IPS-15b (cell line): ENCODE measurements around the gene NCR2.

Experiments
- H3K27me3 ChIP-seq: one replicate; pipeline ENCODE4 v1.6.1; 2013; ENCODE audit warnings: low read length; ENCODE audit not compliant: control insufficient read depth, insufficient read depth
- H3K36me3 ChIP-seq: one replicate; pipeline ENCODE4 v1.6.1; 2013; ENCODE audit warnings: low read length; ENCODE audit not compliant: control insufficient read depth, insufficient read depth
- H3K4me1 ChIP-seq: one replicate; pipeline ENCODE4 v1.6.1; 2013; ENCODE audit warnings: mild to moderate bottlenecking, low read length; ENCODE audit not compliant: control insufficient read depth, insufficient read depth
- H3K4me3 ChIP-seq: one replicate; pipeline ENCODE4 v1.5.1; 2013; ENCODE audit warnings: low read depth, low read length
- H3K9ac ChIP-seq: one replicate; pipeline ENCODE4 v1.6.1; 2013; ENCODE audit warnings: low read depth, mild to moderate bottlenecking, low read length
- H3K9me3 ChIP-seq: one replicate; pipeline ENCODE4 v1.6.1; 2013; ENCODE audit warnings: mild to moderate bottlenecking, low read length; ENCODE audit not compliant: control insufficient read depth, insufficient read depth

Gene NCR2

GRCh38 chr6:41367700-41368099 is 32.3 kb downstream of the NCR2 start:
- H3K4me3 ChIP-seq, result no peak overlapping the region
- peaks cover 64% of the 10 kb centered on the region for H3K27me3 ChIP-seq
- H3K4me1 ChIP-seq, result peaks cover 3% of the 10 kb centered on the region
- no peaks in the 10 kb centered on the region for H3K36me3 ChIP-seq
- H3K9me3 ChIP-seq, result no peaks in the 10 kb centered on the region
- H3K9ac ChIP-seq, result no peak overlapping the region

- H3K4me3 ChIP-seq, result peak overlapping the region; percentile 23
- peaks cover 86% of the 10 kb centered on the region for H3K27me3 ChIP-seq
- no peaks in the 10 kb centered on the region for H3K36me3 ChIP-seq
- no peak overlapping the region for H3K9ac ChIP-seq
- H3K4me1 ChIP-seq, result peaks cover 9% of the 10 kb centered on the region
- H3K9me3 ChIP-seq, result no peaks in the 10 kb centered on the region
Measured at GRCh38 chr6:41370488-41371111, 35.2 kb downstream of the NCR2 start.

- Histone ChIP-seq H3K9me3 (no peaks in the 10 kb centered on the region), H3K9ac (no peak overlapping the region), H3K4me3 (peak overlapping the region; percentile 50), H3K27me3 (peaks cover 92% of the 10 kb centered on the region), H3K36me3 (no peaks in the 10 kb centered on the region), H3K4me1 (peaks cover 18% of the 10 kb centered on the region)
Measured at GRCh38 chr6:41371461-41371991, 36.1 kb downstream of the NCR2 start.

- H3K9ac ChIP-seq, result no peak overlapping the region
- peaks cover 93% of the 10 kb centered on the region for H3K27me3 ChIP-seq
- no peaks in the 10 kb centered on the region for H3K36me3 ChIP-seq
- peak overlapping the region; percentile 50 for H3K4me3 ChIP-seq
- no peaks in the 10 kb centered on the region for H3K9me3 ChIP-seq
- H3K4me1 ChIP-seq, result peaks cover 18% of the 10 kb centered on the region
Measured at GRCh38 chr6:41371992-41372831, 36.8 kb downstream of the NCR2 start.

GRCh38 chr6:41372832-41373626 is 37.6 kb downstream of the NCR2 start:
- Histone ChIP-seq H3K4me1 (peaks cover 18% of the 10 kb centered on the region), H3K36me3 (no peaks in the 10 kb centered on the region), H3K4me3 (peak overlapping the region; percentile 50), H3K27me3 (peaks cover 95% of the 10 kb centered on the region), H3K9me3 (no peaks in the 10 kb centered on the region), H3K9ac (no peak overlapping the region)

GRCh38 chr6:41373627-41373918 is 38.2 kb downstream of the NCR2 start:
- Histone ChIP-seq H3K36me3 (no peaks in the 10 kb centered on the region), H3K27me3 (peaks cover 95% of the 10 kb centered on the region), H3K4me3 (peak overlapping the region; percentile 31), H3K4me1 (peaks cover 18% of the 10 kb centered on the region), H3K9me3 (no peaks in the 10 kb centered on the region), H3K9ac (no peak overlapping the region)

- H3K27me3 ChIP-seq, result peaks cover 96% of the 10 kb centered on the region
- peaks cover 18% of the 10 kb centered on the region for H3K4me1 ChIP-seq
- H3K9ac ChIP-seq, result no peak overlapping the region
- no peaks in the 10 kb centered on the region for H3K9me3 ChIP-seq
- H3K4me3 ChIP-seq, result peak overlapping the region; percentile 31
- no peaks in the 10 kb centered on the region for H3K36me3 ChIP-seq
Measured at GRCh38 chr6:41373919-41374617, 38.7 kb downstream of the NCR2 start.

GRCh38 chr6:41374618-41375590 is 39.5 kb downstream of the NCR2 start:
- H3K27me3 ChIP-seq, result peaks cover 96% of the 10 kb centered on the region
- no peaks in the 10 kb centered on the region for H3K36me3 ChIP-seq
- H3K9ac ChIP-seq, result no peak overlapping the region
- H3K4me1 ChIP-seq, result peaks cover 18% of the 10 kb centered on the region
- no peaks in the 10 kb centered on the region for H3K9me3 ChIP-seq
- peak overlapping the region; percentile 31 for H3K4me3 ChIP-seq

GRCh38 chr6:41375598-41376151 is 40.3 kb downstream of the NCR2 start:
- peaks cover 96% of the 10 kb centered on the region for H3K27me3 ChIP-seq
- H3K9me3 ChIP-seq, result no peaks in the 10 kb centered on the region
- no peak overlapping the region for H3K9ac ChIP-seq
- peaks cover 17% of the 10 kb centered on the region for H3K4me1 ChIP-seq
- no peaks in the 10 kb centered on the region for H3K36me3 ChIP-seq
- H3K4me3 ChIP-seq, result peak overlapping the region; percentile 31

- H3K9ac ChIP-seq, result no peak overlapping the region
- H3K4me3 ChIP-seq, result peak overlapping the region; percentile 31
- no peaks in the 10 kb centered on the region for H3K36me3 ChIP-seq
- peaks cover 15% of the 10 kb centered on the region for H3K4me1 ChIP-seq
- no peaks in the 10 kb centered on the region for H3K9me3 ChIP-seq
- H3K27me3 ChIP-seq, result peaks cover 96% of the 10 kb centered on the region
Measured at GRCh38 chr6:41376176-41376575, 40.8 kb downstream of the NCR2 start.
